Measurements from ENCODE around the gene MAPK4.

DNA sequence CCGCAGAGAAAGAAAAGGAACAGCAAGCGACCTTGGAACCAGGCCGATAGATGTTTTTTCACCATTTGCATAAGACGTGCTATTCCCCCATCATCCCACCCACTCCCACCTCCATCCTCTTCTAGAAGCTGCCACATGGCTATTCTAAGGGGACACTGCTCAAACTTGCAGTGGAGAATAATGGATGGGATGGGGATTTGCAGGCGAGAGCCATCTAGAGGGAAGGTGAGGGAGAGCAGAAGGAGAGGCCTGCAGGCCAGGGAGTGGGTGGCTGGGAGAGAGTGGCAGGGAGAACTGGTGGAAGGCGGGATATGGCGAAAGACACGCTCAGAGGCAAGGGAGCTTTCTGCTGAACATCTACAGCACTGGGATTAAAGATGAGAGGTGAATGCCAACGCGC, 84.9 kb downstream of the MAPK4 start:
- TF ChIP-seq, protein P1, sequence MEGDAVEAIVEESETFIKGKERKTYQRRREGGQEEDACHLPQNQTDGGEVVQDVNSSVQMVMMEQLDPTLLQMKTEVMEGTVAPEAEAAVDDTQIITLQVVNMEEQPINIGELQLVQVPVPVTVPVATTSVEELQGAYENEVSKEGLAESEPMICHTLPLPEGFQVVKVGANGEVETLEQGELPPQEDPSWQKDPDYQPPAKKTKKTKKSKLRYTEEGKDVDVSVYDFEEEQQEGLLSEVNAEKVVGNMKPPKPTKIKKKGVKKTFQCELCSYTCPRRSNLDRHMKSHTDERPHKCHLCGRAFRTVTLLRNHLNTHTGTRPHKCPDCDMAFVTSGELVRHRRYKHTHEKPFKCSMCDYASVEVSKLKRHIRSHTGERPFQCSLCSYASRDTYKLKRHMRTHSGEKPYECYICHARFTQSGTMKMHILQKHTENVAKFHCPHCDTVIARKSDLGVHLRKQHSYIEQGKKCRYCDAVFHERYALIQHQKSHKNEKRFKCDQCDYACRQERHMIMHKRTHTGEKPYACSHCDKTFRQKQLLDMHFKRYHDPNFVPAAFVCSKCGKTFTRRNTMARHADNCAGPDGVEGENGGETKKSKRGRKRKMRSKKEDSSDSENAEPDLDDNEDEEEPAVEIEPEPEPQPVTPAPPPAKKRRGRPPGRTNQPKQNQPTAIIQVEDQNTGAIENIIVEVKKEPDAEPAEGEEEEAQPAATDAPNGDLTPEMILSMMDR (IDR thresholded peaks at IDR 0.05), result no peak
- TF ChIP-seq POLR2A (IDR thresholded peaks at IDR 0.05), result no peak

All from uterus (tissue), 2 donors.